HepG2 (cell line): ENCODE measurements around the gene ZFAND2A. TPM values are rescaled to one million over a fixed set of nuclear protein-coding genes. Genes with fewer than 3 reads are reported as not detected.
A peak's percentile ranks its signal among the peaks of the same experiment; 100 is the strongest.

ENCODE experiments used
- ARID5B ChIP-seq: IDR thresholded peaks from 2 replicates; pipeline ENCODE4 v1.4.0; 2020; ENCODE audit warnings: mild to moderate bottlenecking, missing genetic modification reagents
- ATF4 ChIP-seq, 2 experiments: fragments of 450-650 bp in 1 of 2; sonication (generic) in 1 of 2; formaldehyde crosslinking; IDR thresholded peaks; 2 replicates each; pipeline versions ENCODE4 v1.5.0 to v1.8.0; 2020 to 2022; ENCODE audit warnings: mild to moderate bottlenecking in 1 of 2, missing genetic modification reagents in 1 of 2
- BCL6 ChIP-seq: IDR thresholded peaks from 2 replicates; pipeline ENCODE4 v1.6.1; 2016; ENCODE audit warnings: missing genetic modification reagents, missing compliant biosample characterization
- CEBPG ChIP-seq: IDR thresholded peaks from 2 replicates; pipeline ENCODE4 v1.6.1; 2016
- MAF1 ChIP-seq: sonication (generic); formaldehyde crosslinking; IDR thresholded peaks from 2 replicates; pipeline ENCODE4 v1.5.0; 2020; ENCODE audit warnings: missing genetic modification reagents, borderline replicate concordance
- MYNN ChIP-seq: sonication (generic); formaldehyde crosslinking; IDR thresholded peaks from 2 replicates; pipeline ENCODE4 v1.4.0; 2020; ENCODE audit warnings: mild to moderate bottlenecking, low read depth, missing genetic modification reagents
- RFX1 ChIP-seq: fragments of 450-650 bp; IDR thresholded peaks from 2 replicates; pipeline ENCODE4 v1.6.1; 2017
- SCMH1 ChIP-seq: sonication (generic); formaldehyde crosslinking; IDR thresholded peaks from 2 replicates; pipeline ENCODE4 v1.9.0; 2021; ENCODE audit warnings: missing genetic modification reagents, mild to moderate bottlenecking, borderline replicate concordance
- SMARCC2 ChIP-seq: fragments of 450-650 bp; IDR thresholded peaks from 2 replicates; pipeline ENCODE4 v1.6.1; 2017; ENCODE audit warnings: antibody characterized with exemption, mild to moderate bottlenecking
- SNRNP70 ChIP-seq: fragments of 200-400 bp; formaldehyde crosslinking; IDR thresholded peaks from 2 replicates; pipeline ENCODE4 v1.6.1; 2017; ENCODE audit warnings: mild to moderate bottlenecking, low read depth, low read length, moderate library complexity
- TCF12 ChIP-seq, 2 experiments: fragments of 450-650 bp in 1 of 2; sonication (generic) in 1 of 2; formaldehyde crosslinking in 1 of 2; IDR thresholded peaks; 2 replicates each; pipeline versions ENCODE4 v1.6.1 to v1.8.0; 2017 to 2022; ENCODE audit warnings: antibody characterized with exemption in 1 of 2, mild to moderate bottlenecking in 1 of 2, missing genetic modification reagents in 1 of 2, moderate library complexity in 1 of 2
- TGIF2 ChIP-seq: IDR thresholded peaks from 2 replicates; pipeline ENCODE4 v1.6.1; 2016; ENCODE audit warnings: control low read depth, missing compliant biosample characterization
- U2AF2 ChIP-seq: fragments of 200-400 bp; formaldehyde crosslinking; IDR thresholded peaks from 2 replicates; pipeline ENCODE4 v1.6.1; 2017; ENCODE audit warnings: low read depth, mild to moderate bottlenecking, low read length
- ZFP82 ChIP-seq: sonication (generic); formaldehyde crosslinking; IDR thresholded peaks from 2 replicates; pipeline ENCODE4 v1.5.1; 2020; ENCODE audit warnings: mild to moderate bottlenecking, missing genetic modification reagents, borderline replicate concordance
- ZMAT3 ChIP-seq: sonication (generic); formaldehyde crosslinking; conservative IDR thresholded peaks from 2 replicates; pipeline ENCODE4 v1.7.0; 2021; ENCODE audit warnings: missing genetic modification reagents
- ZNF274 ChIP-seq: sonication (generic); formaldehyde crosslinking; IDR thresholded peaks from 2 replicates; pipeline ENCODE4 v1.5.1; 2020; ENCODE audit warnings: mild to moderate bottlenecking, missing genetic modification reagents
- ZNF350 ChIP-seq: sonication (generic); formaldehyde crosslinking; IDR thresholded peaks from 2 replicates; pipeline ENCODE4 v1.4.0; 2020; ENCODE audit warnings: mild to moderate bottlenecking, low read depth, missing genetic modification reagents, borderline replicate concordance
- ZNF576 ChIP-seq: sonication (generic); formaldehyde crosslinking; IDR thresholded peaks from 2 replicates; pipeline ENCODE4 v1.4.0; 2020; ENCODE audit warnings: mild to moderate bottlenecking, missing genetic modification reagents
- ZNF740 ChIP-seq: sonication (generic); formaldehyde crosslinking; IDR thresholded peaks from 2 replicates; pipeline ENCODE4 v1.4.0; 2020; ENCODE audit warnings: missing genetic modification reagents
- ZNF746 ChIP-seq: sonication (generic); formaldehyde crosslinking; IDR thresholded peaks from 2 replicates; pipeline ENCODE4 v1.8.0; 2022; ENCODE audit warnings: mild to moderate bottlenecking, missing genetic modification reagents
- polyA plus RNA-seq, 8 experiments: library from polyadenylated mRNA; depleted of rRNA in 3 of 8; stranded (reverse) in 7 of 8; unstranded in 1 of 8; fragments of >200 nt; fragmentation: Illumina TruSeq in 4 of 8; extraction: Trizol in 4 of 8; gene quantifications; 2 replicates each; pipeline versions ENCODE4 v1.2.1 to v1.2.3, GENCODE V29; 2011 to 2016; ENCODE audit warnings: low read depth in 4 of 8, missing spikeins in 1 of 8, mixed read lengths in 1 of 8; ENCODE audit not compliant: insufficient read depth in 1 of 8
- total RNA-seq, 5 experiments: library from RNA; depleted of rRNA; stranded (reverse); fragments of >200 nt; fragmentation: Illumina TruSeq; extraction: Trizol; gene quantifications; 2 replicates each; pipeline ENCODE4 v1.2.3, GENCODE V29; 2016; ENCODE audit warnings: low read depth in 1 of 5
- TF ChIP-seq, protein P1 (sequence below): sonication (generic); formaldehyde crosslinking; conservative IDR thresholded peaks from 2 replicates; pipeline ENCODE4 v1.8.0; 2022; ENCODE audit warnings: mild to moderate bottlenecking, moderate library complexity, missing genetic modification reagents

ZFAND2A gene
- total and polyA plus RNA-seq, 2 of the 13 experiments (the other 11 are each of a cell fraction or from before 2014, with no cell fraction given), result 140 to 153 TPM

DNA sequence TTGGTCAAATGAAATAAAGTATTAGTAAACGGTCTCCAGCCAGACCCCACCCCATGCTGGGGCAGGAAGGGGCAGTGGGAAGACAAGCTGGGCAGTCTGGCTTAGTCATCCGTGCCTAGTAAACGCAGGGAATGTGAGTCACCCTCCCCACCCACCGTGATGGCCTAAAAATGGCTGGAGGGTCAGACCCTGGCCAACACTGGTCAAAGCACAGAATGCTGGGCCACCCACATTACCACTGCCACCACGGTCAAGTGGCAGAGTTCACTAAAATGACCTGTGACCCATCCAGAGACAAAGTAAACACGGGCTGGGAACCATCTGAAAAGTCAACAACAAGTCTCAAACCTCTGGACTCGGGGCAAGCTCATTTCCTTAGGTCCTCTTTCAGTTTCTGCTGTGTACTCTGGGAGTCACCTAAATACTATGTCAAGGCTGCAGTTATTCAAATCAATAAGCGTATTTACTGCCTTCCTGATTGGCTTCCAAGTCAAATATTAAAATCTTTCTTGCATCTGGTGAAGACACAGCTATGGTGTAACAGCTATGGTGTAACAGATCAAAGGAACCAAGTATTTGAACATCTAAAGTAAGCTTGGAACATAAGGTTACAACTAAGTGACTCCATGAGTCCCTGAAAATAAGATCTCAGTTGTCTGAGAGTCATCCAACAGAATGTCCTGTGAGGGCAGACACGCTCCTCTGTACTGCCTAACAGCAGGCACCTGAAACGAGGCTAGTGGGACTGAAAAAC, 3.0 kb downstream of the ZFAND2A start (continued):
- TF ChIP-seq BCL6, result peak; percentile 96
- TF ChIP-seq ZNF746 (CRISPR knock-in tag), result peak; percentile 90
- TF ChIP-seq ZNF274 (CRISPR knock-in tag), result peak; percentile 50; the same call in 1 of the 2 replicates
- no peak for TF ChIP-seq MYNN (CRISPR knock-in tag)
- TF ChIP-seq ZNF350, result peak; percentile 94; the same call in 1 of the 2 replicates
- TF ChIP-seq SNRNP70, result no peak
- TF ChIP-seq, protein P1, sequence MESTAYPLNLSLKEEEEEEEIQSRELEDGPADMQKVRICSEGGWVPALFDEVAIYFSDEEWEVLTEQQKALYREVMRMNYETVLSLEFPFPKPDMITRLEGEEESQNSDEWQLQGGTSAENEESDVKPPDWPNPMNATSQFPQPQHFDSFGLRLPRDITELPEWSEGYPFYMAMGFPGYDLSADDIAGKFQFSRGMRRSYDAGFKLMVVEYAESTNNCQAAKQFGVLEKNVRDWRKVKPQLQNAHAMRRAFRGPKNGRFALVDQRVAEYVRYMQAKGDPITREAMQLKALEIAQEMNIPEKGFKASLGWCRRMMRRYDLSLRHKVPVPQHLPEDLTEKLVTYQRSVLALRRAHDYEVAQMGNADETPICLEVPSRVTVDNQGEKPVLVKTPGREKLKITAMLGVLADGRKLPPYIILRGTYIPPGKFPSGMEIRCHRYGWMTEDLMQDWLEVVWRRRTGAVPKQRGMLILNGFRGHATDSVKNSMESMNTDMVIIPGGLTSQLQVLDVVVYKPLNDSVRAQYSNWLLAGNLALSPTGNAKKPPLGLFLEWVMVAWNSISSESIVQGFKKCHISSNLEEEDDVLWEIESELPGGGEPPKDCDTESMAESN (CRISPR knock-in tag), result peak; percentile 93
- TF ChIP-seq SMARCC2, result peak; percentile 73; the same call in 1 of the 2 replicates
- TF ChIP-seq ZNF740 (CRISPR knock-in tag), result peak; percentile 46; the same call in 1 of the 2 replicates
- peak; percentile 42; the same call in 1 of the 2 replicates for TF ChIP-seq ZMAT3 (CRISPR knock-in tag)
- TF ChIP-seq ZNF576 (CRISPR knock-in tag), result 0 out of 2 replicates have a peak, but pooled peaks have one; percentile 68
- TF ChIP-seq SCMH1 (CRISPR knock-in tag), result no peak
- TF ChIP-seq ZFP82, result 0 out of 2 replicates have a peak, but pooled peaks have one; percentile 89
- TF ChIP-seq CEBPG (CRISPR knock-in tag), result peak; percentile 98
- peak; percentile 95 for TF ChIP-seq ARID5B (CRISPR knock-in tag)
- TF ChIP-seq TGIF2, result peak; percentile 71
- peak; percentile 57; the same call in 1 of the 2 replicates for TF ChIP-seq MAF1 (CRISPR knock-in tag)
- peak in 1 of 2 experiments; percentile 95; a peak in 2 of 4 replicates for TF ChIP-seq ATF4 (CRISPR knock-in tag; IDR thresholded peaks at IDR 0.05)
- TF ChIP-seq U2AF2, result no peak
- TF ChIP-seq TCF12 (IDR thresholded peaks at IDR 0.05), result no peak
- peak; percentile 99 for TF ChIP-seq TCF12 (CRISPR knock-in tag; IDR thresholded peaks at IDR 0.05)
- TF ChIP-seq RFX1, result no peak
